ENCODE measurements around the gene CDH4.
"Not testable (repeated sequence)": the region's sequence is repeated elsewhere in the genome, so short reads cannot be mapped to it uniquely, and the experiment has no call there.

Gene CDH4

DNA sequence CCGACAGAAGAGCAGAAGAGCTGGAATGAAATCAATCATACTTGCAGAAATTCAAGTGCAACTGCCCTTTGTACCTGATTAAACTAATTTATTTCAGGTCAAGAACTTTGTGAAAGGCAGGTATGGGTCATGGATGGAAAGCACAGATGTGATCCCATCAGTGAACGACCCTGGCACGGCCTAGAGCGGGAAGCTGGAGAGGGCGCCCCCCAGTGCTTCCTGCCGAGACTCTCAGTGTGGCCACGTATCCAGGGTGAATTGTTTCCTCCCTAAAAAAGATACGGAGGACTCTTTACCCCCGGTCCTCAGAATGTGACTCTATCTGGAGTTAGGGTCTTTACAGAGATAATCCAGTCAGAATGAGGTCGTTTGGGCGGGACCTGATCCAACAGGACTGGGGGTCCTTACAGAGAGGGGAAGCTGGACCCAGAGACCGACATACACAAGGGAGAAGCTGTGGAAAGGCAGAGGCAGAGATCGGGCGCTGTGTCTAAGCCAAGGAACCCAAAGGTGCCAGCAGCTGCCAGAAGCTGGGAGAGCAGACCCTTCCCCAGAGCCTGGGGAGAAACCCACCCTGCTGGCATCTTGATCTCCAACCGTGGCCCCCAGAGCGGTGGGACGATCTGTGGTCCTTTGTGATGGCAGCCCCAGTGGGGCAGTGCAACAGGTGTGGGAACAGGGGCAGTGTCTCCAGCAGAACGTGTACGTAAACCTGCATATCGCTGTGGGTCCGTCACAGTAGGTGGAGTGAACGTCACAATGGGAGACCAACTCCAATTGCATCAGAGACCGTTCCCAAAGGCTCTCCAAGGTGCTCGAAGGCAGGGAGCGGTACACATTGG is 721.7 kb downstream of the CDH4 start:
- no peak for DNase-seq (ENCODE audit: low read depth in 2 of 2)

DNA sequence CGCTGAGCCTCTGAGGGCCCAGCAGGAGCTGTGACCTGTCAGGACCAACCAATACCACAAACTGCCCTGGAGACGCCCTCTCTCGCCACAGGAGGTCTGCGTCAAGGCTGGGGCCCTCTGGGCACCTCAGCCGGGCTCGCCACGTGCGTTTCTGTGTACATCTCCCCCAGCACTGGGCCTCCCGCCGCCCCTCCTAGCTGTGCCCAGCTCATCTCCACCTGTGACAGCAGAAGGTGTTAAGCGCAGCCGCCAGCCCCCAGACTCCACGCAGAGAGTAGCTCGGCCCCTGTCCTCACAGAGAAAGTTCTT is 722.2 kb downstream of the CDH4 start:
- DNase-seq (ENCODE audit: low read depth in 2 of 2) = no peak

DNA sequence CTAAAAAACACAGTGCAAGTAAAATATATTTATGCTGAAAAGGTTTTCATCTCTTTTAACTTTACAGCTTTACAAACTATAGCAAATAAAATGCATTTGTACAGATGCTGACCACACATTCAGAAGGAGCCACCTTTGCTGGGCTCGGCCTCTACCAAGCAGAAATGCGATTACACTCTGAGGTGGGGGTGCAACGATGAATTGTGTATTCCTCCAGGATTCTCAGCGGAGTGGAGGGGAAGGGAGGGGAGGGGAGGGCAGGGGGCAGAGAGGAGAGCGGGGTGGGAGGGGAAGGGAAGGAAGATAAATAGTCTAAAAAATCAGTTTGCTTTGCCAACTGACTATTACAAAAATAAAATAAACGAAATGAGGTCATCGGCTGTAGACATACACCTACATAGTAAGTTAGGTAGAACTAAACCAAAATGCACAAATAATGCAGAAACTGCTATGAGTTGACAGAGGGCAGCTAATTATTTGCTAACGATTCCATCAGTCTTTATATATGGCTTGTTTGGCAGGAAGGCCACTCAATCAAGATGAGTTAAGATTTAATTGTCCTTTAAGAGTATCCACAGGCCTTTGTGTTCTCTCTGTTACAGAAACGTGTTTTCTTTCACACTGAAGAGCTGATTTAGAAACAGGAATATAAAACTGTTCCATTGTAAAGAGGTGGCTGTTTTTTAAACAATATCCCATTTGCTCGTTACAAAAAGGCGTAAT is 723.5 kb downstream of the CDH4 start:
- no peak for DNase-seq (ENCODE audit: low read depth in 2 of 2)

DNA sequence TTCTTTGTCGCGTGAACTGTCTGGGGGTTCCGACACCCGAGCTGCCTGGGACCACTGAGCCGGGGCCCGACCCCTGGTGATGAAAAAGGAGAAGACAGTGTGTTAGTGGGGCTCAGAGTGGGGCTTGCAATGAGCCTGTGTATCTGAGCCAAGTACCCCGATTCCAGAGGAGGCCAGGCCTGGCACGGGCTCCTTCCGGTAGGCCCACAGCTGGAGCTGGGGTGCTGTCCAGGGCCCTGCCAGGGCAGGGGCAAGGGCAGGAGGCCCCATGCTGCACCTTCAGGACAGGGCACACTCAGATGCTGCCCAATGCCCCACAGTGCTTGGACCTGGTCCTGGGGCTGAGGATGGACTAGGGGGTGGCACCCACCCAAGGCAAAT is 724.2 kb downstream of the CDH4 start:
- no peak for DNase-seq (ENCODE audit: low read depth in 2 of 2)

DNA sequence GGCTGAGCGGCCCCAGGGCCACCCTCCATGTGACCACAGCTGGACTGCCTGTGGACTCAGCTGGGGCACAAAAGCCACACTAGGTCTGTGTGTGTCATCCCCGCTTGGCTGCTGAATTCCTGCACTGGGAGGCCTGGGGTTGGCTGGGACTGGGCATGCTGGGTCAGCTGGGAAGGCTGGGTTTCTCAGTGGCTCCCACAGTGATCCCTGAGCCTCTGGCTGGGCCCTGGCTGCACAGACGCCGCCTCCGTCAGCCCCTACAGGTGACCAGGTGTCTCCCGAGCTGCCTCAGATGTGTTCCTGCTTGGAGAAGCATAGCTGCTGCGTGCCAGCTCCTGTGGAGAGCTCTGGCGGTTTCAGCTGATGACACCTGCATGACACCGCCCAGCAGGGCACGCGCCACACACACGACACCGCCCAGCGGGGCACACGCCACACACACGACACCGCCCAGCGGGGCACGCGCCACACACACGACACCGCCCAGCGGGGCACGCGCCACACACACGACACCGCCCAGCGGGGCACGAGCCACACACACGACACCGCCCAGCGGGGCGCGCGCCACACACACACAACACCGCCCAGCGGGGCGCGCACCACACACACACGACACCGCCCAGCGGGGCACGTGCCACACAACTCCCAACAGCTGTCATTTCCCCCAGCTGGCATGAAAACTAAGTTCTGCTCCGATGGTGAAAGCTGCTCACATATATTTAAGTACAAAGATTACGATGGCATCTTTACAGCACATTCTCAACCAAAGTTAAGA is 724.8 kb downstream of the CDH4 start:
- DNase-seq (ENCODE audit: low read depth in 2 of 2) = no peak

DNA sequence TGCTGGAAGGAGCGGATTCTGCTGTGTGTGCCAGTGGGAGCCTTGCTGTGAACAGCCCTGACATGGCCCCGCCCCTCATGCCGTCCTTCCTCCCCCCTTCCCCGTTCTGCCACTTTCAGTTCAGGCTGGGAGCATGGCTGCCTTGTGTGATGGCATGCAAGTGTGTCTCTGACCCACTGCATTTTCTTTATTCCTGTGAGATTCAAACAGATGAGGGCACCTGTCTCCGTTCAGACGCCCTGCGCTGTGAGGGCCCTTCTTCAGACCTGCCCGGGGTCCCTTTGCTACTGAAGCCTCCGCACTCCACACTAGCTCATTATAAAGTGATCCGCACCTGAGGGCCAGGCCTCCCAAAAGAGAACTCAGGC is 725.3 kb downstream of the CDH4 start:
- DNase-seq (ENCODE audit: low read depth in 2 of 2) = no peak

DNA sequence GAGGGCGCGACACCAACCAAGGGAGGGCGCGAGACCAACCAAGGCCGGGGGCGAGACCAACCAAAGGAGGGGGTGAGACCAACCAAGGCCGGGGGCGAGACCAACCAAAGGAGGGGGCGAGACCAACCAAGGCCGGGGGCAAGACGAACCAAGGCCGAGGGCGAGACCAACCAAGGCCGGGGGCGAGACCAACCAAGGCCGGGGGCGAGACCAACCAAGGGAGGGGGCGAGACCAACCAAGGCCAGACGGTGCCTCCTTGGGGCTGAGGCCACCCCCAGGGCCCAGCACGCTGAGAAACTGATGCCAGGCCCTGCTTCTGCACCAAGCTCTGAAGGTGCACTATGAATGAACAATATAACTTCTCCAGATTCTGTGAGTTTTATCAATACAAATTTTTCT is 726.4 kb downstream of the CDH4 start:
- DNase-seq (ENCODE audit: low read depth in 2 of 2) = no peak

DNA sequence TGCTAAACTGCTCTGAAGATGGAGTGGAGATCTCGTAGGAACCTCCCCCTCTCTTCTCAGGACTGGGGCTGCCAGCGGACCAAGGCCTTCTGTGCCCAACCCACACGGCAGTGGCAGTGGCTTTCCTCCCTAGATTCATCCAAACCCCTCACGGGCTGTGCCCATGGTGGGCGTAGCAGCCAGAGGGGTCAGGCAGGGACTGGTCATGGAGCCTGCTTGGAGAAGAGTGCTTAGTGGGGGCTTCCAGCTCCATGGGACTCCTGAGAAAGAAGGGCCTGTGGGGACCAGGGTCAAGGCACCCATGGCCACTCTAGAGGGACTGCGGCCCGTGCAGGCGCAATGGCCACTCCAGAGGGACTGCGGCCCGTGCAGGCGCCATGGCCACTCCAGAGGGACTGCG is 727.0 kb downstream of the CDH4 start:
- no peak for DNase-seq (ENCODE audit: low read depth in 2 of 2)

DNA sequence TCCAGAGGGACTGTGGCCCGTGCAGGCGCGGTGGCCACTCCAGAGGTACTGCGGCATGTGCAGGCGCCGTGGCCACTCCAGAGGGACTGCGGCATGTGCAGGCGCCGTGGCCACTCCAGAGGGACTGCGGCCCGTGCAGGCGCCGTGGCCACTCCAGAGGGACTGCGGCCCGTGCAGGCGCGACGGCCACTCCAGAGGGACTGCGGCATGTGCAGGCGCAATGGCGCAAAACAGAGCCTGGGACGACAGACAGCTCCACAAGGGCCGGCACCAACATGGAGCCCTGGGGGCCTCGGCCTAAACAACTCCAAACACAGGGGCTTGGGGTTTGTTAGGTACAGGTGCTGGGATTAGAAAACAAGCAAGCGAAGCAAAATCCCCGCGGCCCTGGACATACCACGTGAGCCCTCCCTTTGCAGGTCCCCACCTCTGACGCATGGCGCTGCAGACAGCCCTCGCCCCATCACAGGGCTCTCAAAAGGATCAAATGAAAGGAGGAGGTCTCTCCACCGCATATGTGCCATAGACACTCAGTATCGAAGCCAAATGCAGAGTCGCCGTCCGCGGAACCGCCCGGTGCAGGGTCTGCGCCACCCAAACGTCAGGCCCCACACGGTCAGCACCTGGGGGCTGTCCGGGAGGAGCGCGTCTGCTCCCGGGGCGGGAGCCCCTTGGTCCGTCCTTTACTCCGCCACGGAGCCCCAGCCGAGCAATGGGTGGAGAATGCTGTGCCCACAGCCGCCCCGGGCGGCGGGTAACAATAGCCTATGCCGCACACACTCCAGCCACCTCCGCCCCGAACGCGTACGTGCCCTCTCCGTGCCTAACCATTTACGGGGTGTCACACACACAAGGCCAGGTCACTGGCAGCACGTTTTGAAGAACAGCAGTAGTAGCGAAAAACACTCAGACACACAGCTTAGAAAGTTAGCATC is 727.9 kb downstream of the CDH4 start:
- no peak for DNase-seq (ENCODE audit: low read depth in 2 of 2)

DNA sequence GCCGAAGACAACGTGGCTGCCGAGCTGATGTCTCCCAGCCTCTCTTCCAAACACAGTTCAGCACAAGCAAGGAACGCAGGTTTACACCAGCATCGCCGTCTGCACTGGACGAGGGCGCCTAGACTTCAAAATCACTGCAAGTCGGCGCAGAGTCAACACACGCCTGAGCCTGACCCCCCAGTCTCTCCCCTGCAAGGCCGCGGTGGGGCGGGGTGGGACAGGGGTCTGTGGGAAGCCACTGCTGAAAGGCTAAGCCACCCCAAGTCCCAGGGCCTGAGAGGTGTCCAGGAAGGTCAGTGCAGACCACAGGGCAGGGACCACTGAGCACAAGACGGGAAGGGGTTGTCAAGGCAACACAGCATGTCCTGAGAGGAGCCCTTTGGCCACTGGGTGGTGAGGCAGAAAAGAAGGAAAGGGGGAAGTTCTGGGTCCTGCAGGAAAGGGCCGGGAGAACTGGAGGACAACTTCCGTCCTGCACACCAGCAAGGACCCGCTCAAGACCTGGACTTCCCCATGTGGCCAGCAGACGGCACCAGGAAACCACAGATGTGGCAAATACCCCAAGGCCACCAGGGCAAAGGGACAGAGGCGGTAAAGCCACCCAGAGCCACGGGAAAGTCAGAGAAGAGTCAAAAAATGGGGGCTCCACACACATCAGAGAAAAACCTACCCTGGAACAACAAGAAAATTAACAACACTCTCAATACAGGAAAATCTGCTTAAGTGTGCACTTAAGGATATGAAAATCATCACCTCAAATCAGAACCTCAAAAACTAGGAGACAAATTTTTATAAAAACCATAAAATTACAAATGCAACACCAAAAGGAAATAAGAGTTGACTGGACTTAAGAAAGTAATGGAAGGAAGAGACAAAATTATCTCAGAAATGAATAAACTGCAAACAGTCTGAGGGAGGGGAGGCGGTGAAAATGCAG is 728.9 kb downstream of the CDH4 start:
- no peak for DNase-seq (ENCODE audit: low read depth in 2 of 2)

DNA sequence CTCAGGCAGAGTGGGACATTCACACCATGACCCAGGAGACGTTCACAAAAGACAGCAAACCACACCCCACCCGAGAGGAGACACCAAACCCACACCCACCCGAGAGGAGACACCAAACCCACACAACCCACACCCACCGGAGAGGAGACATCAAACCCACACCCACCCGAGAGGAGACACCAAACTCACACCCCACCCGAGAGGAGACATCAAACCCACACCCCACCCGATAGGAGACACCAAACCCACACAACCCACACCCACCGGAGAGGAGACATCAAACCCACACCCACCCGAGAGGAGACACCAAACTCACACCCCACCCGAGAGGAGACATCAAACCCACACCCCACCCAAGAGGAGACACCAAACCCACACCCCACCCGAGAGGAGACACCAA is 729.6 kb downstream of the CDH4 start:
- DNase-seq (ENCODE audit: low read depth in 2 of 2) = not testable (repeated sequence)

DNA sequence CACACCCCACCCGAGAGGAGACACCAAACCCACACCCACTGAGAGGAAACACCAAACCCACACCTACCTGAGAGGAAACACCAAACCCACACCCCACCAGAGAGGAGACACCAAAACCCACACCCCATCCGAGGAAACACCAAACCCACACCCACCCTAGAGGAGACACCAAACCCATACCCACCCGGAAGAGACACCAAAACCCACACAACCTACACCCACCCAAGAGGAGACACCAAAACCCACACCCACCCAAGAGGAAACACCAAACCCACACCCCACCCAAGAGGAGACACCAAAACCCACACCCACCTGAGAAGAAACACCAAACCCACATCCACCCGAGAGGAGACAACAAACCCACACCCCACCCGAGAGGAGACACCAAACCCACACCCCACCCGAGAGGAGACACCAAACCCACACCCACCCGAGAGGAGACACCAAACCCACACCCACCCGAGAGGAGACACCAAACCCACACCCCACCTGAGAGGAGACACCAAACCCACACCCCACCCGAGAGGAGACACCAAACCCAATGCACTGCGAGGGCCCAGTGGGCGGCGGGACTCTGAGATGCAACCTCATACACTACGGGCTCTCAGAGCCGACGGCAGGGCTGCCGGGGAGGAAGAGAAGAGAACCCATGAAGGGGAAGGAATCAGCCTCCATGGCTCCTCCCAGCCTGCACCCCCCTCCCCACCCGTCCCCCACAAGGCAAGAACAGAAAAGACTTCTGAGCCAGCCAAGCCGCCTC is 730.3 kb downstream of the CDH4 start:
- no peak for DNase-seq (ENCODE audit: low read depth in 2 of 2)

DNA sequence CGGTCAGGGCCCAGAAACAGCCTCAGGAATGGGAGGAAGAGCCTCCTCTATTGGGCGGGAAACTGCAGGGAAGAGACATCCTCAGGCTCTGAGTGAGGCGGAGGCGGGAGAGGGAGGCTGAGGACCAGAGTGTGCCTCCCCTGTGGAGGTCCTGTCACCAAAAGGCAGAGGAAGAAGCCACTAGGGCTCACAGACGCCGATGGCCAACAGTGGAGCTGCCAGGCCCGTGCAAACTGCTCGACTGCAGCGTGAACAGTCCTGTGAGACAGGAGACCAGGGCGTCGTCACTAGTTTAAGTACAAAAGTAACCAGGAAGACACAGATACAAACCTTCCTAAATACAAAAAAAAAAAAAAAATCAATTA is 730.9 kb downstream of the CDH4 start:
- no peak for DNase-seq (ENCODE audit: low read depth in 2 of 2)

DNA sequence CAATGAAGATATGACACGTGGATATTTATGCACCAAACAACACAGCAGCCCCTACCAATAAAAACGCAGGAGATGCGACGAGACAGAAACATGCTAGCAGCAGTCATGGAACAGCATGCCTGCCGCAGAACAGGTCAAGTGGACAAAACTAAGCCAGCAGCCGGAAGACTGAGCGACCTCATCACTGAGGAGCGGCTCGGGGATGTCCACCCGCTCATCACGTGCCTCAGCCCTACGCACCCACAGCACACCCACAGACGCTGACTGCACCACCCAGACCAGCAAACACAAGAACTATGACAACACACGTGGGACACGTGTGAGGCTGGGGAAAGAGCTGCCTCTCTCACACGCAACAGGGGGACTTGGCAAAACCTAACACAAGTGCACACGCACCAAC is 731.9 kb downstream of the CDH4 start:
- DNase-seq (ENCODE audit: low read depth in 2 of 2) = no peak

DNA sequence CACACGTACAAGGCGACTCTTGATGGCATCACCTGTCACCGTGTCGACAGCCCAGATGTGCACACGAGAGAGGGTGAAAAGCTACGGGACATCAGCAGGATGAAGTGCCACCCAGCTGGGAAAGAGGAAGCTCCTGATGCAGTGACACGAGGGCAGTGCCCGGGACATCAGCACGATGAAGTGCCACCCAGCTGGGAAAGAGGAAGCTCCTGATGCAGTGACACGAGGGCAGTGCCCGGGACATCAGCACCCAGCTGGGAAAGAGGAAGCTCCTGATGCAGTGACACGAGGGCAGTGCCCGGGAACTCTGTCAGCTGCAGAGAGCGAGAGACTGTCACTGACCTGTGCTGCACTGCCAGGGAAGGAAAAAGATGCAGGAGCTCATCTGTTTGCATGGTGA is 732.4 kb downstream of the CDH4 start:
- DNase-seq (ENCODE audit: low read depth in 2 of 2) = not testable (repeated sequence)

DNA sequence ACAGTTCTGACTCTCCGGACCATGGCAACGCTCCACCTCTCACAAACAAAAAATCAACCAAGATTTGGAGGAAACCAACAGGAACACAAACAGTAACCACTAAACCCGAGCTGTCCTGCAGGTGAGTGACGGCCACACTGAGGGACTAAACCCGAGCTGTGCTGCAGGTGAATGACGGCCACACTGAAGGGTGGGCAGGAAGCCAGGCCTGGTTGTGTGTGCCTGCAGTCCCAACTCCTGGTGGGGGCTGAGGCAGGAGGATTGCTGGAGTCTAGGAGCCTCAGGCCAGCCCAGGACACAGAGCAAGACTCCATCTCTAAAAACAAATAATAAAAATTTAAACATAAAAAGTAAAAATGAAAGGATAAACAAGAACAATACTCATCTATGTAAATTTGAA is 733.0 kb downstream of the CDH4 start:
- no peak for DNase-seq (ENCODE audit: low read depth in 2 of 2)

DNA sequence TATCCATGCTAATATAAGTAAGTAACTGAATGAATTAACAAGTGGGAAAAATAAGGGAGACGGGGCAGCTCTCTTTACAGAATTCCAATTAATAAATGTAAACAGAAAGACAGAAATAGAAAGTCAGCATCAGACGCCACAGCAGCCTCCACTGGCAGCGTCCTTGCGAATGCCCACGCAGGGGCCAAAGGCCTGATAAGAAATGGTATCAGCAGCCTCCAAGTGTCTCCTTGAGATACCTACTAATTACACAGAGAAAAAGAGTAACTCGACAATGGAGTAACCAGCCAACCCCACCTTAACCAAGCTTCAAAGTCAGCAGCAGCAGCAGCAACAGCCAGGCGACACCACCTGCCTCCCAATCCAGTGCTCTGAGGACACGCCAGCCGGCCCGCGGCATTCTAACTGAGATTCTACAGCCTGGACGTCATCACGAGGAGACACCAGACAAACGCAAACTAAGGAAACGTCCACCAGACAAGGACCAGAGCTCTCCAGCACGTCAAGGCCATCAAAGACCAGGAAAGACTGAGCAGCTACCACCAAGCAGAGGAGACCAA is 734.8 kb downstream of the CDH4 start:
- DNase-seq (ENCODE audit: low read depth in 2 of 2) = no peak

DNA sequence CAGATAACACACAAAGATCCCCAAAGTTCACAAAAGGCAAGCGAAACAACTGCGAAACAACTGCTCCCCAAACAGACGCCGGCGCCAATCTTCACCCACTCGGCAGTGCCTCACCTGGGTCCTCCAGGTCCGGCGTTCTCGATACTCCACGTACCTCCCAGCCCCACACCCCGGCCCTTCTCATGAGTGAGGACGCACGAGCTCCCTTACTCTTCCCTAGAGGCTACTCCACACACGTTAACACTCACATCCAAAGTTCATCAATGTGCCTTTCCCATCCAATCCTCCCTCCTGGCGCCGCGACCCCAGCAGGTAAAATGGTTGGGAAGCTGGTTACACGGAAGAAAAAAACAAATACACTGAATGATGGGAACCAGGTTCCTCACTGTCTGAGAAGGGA is 736.6 kb downstream of the CDH4 start:
- no peak for DNase-seq (ENCODE audit: low read depth in 2 of 2)

DNA sequence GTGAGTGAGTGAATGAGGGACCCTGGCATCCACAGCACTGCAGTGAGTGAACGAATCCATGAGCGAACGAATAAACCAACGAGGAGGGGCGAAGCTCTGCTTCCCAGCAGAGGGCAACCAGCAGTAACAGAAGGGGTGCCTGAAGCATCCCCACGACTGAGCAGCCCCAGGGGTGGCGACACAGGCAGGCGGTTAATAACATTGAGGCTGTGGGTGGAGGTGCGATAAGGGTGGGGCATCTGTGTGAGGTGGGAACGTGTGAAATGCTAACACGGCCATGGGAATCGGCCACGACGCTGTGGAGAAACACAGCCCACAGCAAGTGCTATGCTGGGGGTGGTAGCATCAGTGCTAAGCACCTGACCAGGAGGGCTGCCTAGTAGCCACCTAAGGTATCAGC is 737.7 kb downstream of the CDH4 start:
- DNase-seq (ENCODE audit: low read depth in 2 of 2) = no peak
